Parathyroid adenoma (tissue), 2 donors: ENCODE results near the gene ZNF230.

Experiments
- H2AFZ ChIP-seq: fragments of 300-600 bp; sonication (generic); one replicate; pipeline ENCODE4 v1.7.0; 2017; ENCODE audit warnings: antibody characterized with exemption, mild to moderate bottlenecking
- H3K27ac ChIP-seq: fragments of 300-600 bp; sonication (generic); one replicate; pipeline ENCODE4 v1.7.0; 2017
- H3K27me3 ChIP-seq: fragments of 300-600 bp; sonication (generic); one replicate; pipeline ENCODE4 v1.7.0; 2017; ENCODE audit warnings: low read length; ENCODE audit not compliant: control insufficient read depth, insufficient read depth
- H3K36me3 ChIP-seq: fragments of 300-600 bp; sonication (generic); one replicate; pipeline ENCODE4 v1.7.0; 2017; ENCODE audit warnings: low read length; ENCODE audit not compliant: control insufficient read depth, insufficient read depth
- H3K4me1 ChIP-seq: fragments of 300-600 bp; sonication (generic); one replicate; pipeline ENCODE4 v1.7.0; 2017; ENCODE audit warnings: control low read depth
- H3K4me2 ChIP-seq: fragments of 300-600 bp; sonication (generic); one replicate; pipeline ENCODE4 v1.7.0; 2017; ENCODE audit warnings: low read length
- H3K4me3 ChIP-seq: fragments of 300-600 bp; sonication (generic); one replicate; pipeline ENCODE4 v1.7.0; 2017; ENCODE audit warnings: low read depth, low read length
- H3K79me2 ChIP-seq: fragments of 300-600 bp; sonication (generic); one replicate; pipeline ENCODE4 v1.7.0; 2017; ENCODE audit warnings: control low read depth
- H3K9ac ChIP-seq: fragments of 300-600 bp; sonication (generic); one replicate; pipeline ENCODE4 v1.7.0; 2017; ENCODE audit warnings: mild to moderate bottlenecking
- H3K9me3 ChIP-seq: fragments of 300-600 bp; sonication (generic); one replicate; pipeline ENCODE4 v1.7.0; 2017; ENCODE audit warnings: low read length; ENCODE audit not compliant: control insufficient read depth
- TF ChIP-seq, protein P1 (sequence below): fragments of 300-600 bp; sonication (generic); IDR thresholded peaks from one replicate; pipeline ENCODE4 v1.7.0; 2017; ENCODE audit warnings: antibody characterized with exemption, mild to moderate bottlenecking
- donor health status: primary hyperparathyroidism.

Gene ZNF230

DNA sequence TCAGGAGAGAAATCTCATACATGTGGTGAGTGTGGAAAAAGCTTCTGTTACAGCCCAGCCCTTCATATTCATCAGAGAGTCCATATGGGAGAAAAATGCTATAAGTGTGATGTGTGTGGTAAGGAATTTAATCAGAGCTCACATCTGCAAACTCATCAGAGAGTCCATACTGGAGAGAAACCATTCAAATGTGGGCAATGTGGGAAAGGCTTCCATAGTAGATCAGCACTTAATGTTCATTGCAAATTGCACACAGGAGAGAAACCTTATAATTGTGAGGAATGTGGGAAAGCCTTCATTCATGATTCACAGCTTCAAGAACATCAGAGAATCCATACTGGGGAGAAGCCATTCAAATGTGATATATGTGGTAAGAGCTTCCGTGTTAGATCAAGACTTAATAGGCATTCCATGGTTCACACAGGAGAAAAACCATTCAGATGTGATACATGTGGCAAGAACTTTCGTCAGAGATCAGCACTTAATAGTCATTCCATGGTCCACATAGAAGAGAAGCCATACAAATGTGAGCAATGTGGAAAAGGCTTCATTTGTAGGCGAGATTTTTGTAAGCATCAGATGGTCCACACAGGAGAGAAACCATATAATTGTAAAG, 36.6 kb upstream of the ZNF230 start:
- peaks cover 36% of the 10 kb centered on the region for H3K36me3 ChIP-seq
- H3K27me3 ChIP-seq, result no peaks in the 10 kb centered on the region
- H3K9ac ChIP-seq, result no peak overlapping the region
- H3K27ac ChIP-seq, result no peak overlapping the region
- no peaks in the 10 kb centered on the region for H3K4me1 ChIP-seq
- peaks cover 30% of the 10 kb centered on the region for H3K9me3 ChIP-seq
- no peak overlapping the region for H3K4me2 ChIP-seq
- no peaks in the 10 kb centered on the region for H3K79me2 ChIP-seq
- TF ChIP-seq, protein P1, sequence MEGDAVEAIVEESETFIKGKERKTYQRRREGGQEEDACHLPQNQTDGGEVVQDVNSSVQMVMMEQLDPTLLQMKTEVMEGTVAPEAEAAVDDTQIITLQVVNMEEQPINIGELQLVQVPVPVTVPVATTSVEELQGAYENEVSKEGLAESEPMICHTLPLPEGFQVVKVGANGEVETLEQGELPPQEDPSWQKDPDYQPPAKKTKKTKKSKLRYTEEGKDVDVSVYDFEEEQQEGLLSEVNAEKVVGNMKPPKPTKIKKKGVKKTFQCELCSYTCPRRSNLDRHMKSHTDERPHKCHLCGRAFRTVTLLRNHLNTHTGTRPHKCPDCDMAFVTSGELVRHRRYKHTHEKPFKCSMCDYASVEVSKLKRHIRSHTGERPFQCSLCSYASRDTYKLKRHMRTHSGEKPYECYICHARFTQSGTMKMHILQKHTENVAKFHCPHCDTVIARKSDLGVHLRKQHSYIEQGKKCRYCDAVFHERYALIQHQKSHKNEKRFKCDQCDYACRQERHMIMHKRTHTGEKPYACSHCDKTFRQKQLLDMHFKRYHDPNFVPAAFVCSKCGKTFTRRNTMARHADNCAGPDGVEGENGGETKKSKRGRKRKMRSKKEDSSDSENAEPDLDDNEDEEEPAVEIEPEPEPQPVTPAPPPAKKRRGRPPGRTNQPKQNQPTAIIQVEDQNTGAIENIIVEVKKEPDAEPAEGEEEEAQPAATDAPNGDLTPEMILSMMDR, result no peak
- H3K4me3 ChIP-seq, result no peak overlapping the region
- no peak overlapping the region for H2AFZ ChIP-seq

DNA sequence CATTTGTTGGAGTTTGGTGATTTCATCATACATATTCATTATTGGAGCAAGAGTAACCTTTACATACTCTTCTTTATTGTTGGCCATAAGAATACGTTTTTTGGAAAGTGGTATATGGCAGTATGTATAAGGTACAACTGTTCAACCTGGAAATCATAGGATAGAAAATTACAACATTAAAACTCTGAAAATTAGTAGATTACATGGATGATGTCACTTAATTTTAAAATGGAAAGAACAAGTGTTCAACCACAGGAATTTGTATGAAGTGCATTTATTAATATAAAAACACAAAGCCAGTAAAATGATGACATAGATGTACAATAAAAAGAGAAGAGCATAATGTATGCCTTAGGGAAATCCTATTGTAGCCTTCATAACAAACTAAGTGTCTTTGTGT, 26.0 kb upstream of the ZNF230 start:
- H3K9ac ChIP-seq, result no peak overlapping the region
- H3K27ac ChIP-seq, result no peak overlapping the region
- H3K4me2 ChIP-seq, result no peak overlapping the region
- no peaks in the 10 kb centered on the region for H3K4me1 ChIP-seq
- TF ChIP-seq, protein P1, result no peak
- no peaks in the 10 kb centered on the region for H3K27me3 ChIP-seq
- H2AFZ ChIP-seq, result no peak overlapping the region
- H3K4me3 ChIP-seq, result no peak overlapping the region
- peaks cover 4% of the 10 kb centered on the region for H3K36me3 ChIP-seq
- H3K79me2 ChIP-seq, result no peaks in the 10 kb centered on the region
- peaks cover 3% of the 10 kb centered on the region for H3K9me3 ChIP-seq

DNA sequence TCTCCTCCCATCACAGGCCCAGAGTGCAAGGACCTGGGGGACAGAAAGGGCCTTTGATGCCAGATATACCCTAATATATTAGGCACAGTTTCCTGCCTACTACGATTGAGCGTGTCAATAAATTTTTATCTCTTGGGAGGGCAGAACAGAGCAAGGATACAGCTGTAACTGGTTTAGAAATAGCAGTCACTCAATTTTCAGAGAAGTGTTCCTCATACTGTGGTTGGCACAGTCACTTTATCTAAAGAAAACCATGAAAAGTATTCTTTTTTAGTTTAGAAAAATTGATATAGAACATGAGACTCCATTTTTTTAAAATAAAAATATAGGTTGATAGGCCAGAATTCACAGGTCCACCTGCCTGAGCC, 19.2 kb upstream of the ZNF230 start:
- Histone ChIP-seq H2AFZ (peak overlapping the region; percentile 38), H3K27ac (no peak overlapping the region), H3K4me3 (peak overlapping the region; percentile 28), H3K79me2 (no peaks in the 10 kb centered on the region), H3K4me2 (no peak overlapping the region), H3K36me3 (no peaks in the 10 kb centered on the region), H3K4me1 (no peaks in the 10 kb centered on the region), H3K27me3 (no peaks in the 10 kb centered on the region), H3K9me3 (peaks cover 3% of the 10 kb centered on the region), H3K9ac (no peak overlapping the region)
- TF ChIP-seq, protein P1, result no peak

DNA sequence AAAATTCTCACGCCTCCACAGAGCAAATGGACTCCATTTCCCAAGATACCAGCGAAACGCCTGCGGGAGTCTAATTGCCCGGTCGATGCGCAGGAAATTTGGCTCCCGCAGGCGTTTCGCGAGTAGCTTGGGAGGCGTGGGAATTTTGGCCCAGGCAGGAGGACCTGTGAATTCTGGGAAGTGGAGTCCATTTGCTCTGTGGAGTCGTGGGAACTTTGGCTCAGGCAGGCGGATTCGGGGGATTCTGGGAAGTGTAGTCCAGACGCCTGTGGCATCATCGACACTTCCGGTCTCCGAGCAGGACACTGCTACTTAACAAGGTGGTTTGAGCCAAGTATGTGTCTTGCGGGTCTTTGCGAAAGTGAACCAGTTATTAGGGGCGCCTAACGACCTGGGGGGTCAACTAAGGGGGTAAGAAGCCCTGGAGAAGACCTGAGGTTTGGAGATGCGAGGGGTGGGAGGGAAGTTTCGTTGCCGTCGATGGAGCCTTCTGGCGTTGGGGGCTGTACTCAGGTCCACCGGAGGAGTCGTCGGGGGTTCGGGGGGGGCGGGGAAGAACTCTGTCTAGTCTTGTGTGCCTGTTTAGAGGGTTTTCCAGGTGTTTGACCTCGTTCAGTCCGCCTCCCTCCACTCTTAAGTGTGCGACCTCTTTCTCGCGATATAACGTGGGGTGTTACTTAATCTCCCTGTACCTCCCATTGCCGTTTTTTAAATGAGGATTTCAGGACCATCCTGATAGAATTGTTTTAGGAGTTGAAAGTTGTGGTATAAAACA, 18.7 kb upstream of the ZNF230 start, which contains the start of gene ZNF155:
TSS of gene ZNF155 (plus strand) at position 277 of the 775 bp plus-strand sequence. CDS start 4,356 bp downstream, outside the sequence.
- Histone ChIP-seq H3K4me1 (no peaks in the 10 kb centered on the region), H3K9me3 (peaks cover 3% of the 10 kb centered on the region), H3K36me3 (no peaks in the 10 kb centered on the region), H3K4me3 (peak within 1 kb of the TSS; percentile 81), H3K27me3 (no peaks in the 10 kb centered on the region), H2AFZ (peak within 1 kb of the TSS; percentile 64), H3K79me2 (no peaks in the 10 kb centered on the region), H3K4me2 (peak within 1 kb of the TSS; percentile 86), H3K27ac (no peak within 1 kb of the TSS), H3K9ac (no peak within 1 kb of the TSS)
- TF ChIP-seq, protein P1, result no peak
